NT2/D1 (cell line): ENCODE results near the gene MYLK.
A peak's percentile ranks its signal among the peaks of the same experiment; 100 is the strongest.

ENCODE experiments used
- DNase-seq: peaks from one replicate; pipeline ENCODE4 v3.0.0-alpha.2; 2011; ENCODE audit warnings: low read depth, low spot score
- H3K27me3 ChIP-seq: 2 replicates; pipeline ENCODE4 v1.6.0; 2011; ENCODE audit warnings: mild to moderate bottlenecking; ENCODE audit not compliant: insufficient read length, insufficient read depth
- H3K36me3 ChIP-seq: 2 replicates; pipeline ENCODE4 v1.6.1; 2011; ENCODE audit warnings: mild to moderate bottlenecking, low read length, mixed read lengths; ENCODE audit not compliant: insufficient read depth, insufficient read length
- H3K4me1 ChIP-seq: 2 replicates; pipeline ENCODE4 v1.5.1; 2011; ENCODE audit not compliant: insufficient read depth, insufficient read length
- H3K4me3 ChIP-seq: 2 replicates; pipeline ENCODE4 v1.5.1; 2011; ENCODE audit warnings: low read depth; ENCODE audit not compliant: insufficient read length
- H3K9ac ChIP-seq: 2 replicates; pipeline ENCODE4 v1.6.0; 2011; ENCODE audit warnings: low read depth; ENCODE audit not compliant: insufficient read length
- H3K9me3 ChIP-seq: 2 replicates; pipeline ENCODE4 v1.5.1; 2011; ENCODE audit warnings: mild to moderate bottlenecking, low read length; ENCODE audit not compliant: insufficient read depth
- SUZ12 ChIP-seq: IDR thresholded peaks from 2 replicates; pipeline ENCODE4 v1.6.1; 2011; ENCODE audit not compliant: insufficient read length, insufficient read depth; ENCODE audit errors: extremely low read depth
- YY1 ChIP-seq: IDR thresholded peaks from 2 replicates; pipeline ENCODE4 v1.6.1; 2011; ENCODE audit not compliant: insufficient read length, insufficient read depth
- ZNF274 ChIP-seq: IDR thresholded peaks from 2 replicates; pipeline ENCODE4 v1.6.1; 2011; ENCODE audit warnings: mild to moderate bottlenecking, low read depth, low read length

MYLK gene

DNA sequence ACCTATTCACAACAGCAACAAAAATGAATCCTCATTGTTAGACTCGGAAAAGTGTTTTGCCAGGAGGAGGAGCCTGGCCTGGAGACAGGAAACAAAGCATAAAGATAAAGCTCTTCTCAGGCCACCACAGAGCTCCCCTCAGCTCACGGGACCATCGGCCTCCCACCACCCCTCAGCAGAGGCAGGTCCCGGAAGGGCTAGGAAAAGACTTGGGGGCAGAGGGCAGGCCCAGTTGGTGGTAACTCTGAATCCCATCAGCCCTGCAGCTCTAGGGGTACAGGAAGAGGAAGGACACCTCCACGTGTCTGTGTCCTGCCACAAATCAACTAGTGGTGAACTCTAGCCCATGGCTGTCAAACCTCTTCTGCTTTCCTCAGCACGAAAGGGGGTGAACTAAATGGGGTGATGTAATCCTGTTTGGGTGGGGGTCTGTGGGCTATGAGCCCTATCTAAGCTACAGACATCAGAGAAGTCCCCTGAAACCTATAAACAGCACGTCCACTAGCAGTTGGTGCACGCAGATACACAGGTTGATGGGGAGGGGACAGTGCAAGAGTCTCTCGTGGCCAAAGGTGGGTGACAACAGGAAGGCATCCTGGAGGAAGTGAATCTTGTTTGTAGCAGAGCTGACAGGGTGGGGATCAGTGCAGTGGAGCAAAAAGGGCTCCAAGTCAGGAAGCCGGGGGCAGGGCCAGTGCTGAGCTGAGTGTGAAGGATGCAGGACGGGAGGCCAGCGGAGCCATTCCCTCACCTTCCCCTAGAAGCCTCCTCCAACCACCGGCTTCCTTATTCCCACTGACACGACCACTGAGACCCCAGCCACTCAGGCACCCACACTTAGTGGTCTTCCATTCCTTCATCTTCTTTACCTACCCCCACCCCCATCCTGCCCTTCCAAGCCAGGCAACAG, 188.1 kb downstream of the MYLK start:
- Histone ChIP-seq H3K9me3 (no peaks in the 10 kb centered on the region), H3K4me1 (peaks cover 21% of the 10 kb centered on the region), H3K4me3 (no peak overlapping the region), H3K27me3 (no peaks in the 10 kb centered on the region), H3K9ac (no peak overlapping the region), H3K36me3 (peaks cover 8% of the 10 kb centered on the region)
- no peak for DNase-seq
- TF ChIP-seq SUZ12 = no peak
- no peak for TF ChIP-seq YY1
- TF ChIP-seq ZNF274 = no peak

DNA sequence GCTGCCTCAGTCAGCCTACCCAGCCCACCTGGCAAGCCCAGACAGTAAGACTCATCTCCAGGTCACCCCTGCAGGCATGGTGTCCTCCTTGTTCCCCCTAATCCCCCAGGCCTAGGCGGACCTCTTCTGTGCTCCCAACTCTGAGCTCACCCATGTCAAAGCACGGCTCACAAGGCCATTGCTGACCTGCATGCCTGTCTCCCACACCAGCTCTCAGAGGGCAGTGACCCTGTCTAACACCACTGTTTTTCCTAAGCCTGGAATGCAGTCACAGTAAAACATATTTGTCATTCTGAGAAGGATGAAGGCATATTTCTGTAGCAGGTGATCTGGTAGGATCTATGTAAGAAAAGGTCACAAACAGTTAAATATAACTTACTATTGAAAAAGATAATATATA, 189.0 kb downstream of the MYLK start:
- DNase-seq = no peak
- Histone ChIP-seq H3K4me3 (no peak overlapping the region), H3K36me3 (peaks cover 5% of the 10 kb centered on the region), H3K9me3 (no peaks in the 10 kb centered on the region), H3K27me3 (no peaks in the 10 kb centered on the region), H3K4me1 (peaks cover 21% of the 10 kb centered on the region), H3K9ac (no peak overlapping the region)
- no peak for TF ChIP-seq YY1

DNA sequence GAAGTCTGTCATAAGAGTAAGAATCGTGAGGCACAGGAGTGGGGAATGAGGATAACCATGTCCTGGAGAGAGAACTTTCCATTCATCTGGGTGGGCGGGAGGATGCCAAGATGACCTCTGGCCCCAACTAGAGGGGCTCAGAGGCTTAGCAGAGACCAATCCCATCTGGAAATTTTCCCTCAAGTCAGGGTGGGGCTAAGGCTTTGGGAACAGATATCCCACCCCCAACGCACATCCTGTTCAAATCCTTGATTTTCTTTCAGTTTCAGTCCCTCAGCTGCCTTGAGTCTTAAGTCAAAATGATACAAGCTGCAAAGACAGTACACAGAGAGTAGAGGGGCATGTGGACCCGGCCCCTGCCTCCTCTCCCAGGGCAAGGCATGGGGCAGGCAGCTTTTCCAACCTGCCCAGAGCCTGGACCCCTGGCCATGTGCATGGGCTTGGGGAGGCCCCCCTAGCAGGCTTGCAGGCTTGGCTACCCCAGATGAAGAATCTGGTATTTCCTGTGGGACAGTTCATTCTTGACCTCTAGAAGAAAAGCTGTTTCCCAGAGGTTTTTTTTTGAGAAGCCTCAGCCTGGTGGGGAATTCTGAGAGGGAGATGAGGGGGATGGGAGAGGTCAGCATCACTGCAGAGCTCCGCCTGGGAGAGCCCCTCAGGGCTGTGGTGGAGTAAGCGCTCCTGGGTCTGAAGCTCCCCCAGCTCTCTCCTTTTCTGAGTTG, 189.6 kb downstream of the MYLK start:
- no peaks in the 10 kb centered on the region for H3K36me3 ChIP-seq
- peaks cover 21% of the 10 kb centered on the region for H3K4me1 ChIP-seq
- H3K9ac ChIP-seq = peak overlapping the region; percentile 6

DNA sequence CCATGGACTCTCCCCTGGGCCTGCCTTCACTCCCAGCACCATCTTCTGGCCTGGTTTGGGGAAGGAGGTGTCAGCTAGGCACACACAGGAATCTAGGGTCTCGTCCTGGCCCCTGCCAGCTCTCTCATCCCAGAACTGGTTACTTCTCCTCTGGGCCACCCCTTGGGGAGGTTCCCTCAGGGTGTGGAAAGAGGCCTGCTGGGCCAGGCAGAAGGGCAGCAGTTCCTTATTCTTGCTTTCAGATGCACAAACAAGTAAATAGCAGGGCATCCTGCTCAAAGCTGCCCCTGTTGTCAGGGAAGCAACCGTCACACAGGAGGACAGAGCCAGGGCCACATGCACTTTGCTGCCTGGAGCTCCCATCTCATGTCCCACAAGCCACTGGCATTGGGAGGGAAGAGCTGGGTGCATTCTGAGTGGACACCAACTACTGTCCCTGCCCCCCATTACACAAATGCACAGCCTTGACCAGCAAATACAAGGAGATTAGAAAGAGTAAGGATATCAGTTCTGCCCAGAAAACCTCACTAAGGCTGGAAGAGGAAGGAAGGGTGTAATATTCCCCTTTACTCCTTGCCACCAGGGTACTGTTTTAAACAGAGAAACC, 190.4 kb downstream of the MYLK start:
- Histone ChIP-seq H3K27me3 (no peaks in the 10 kb centered on the region), H3K9me3 (no peaks in the 10 kb centered on the region), H3K36me3 (no peaks in the 10 kb centered on the region), H3K9ac (no peak overlapping the region), H3K4me3 (no peak overlapping the region), H3K4me1 (peaks cover 21% of the 10 kb centered on the region)
- TF ChIP-seq YY1 = no peak
- no peak for TF ChIP-seq ZNF274
- no peak for TF ChIP-seq SUZ12
- DNase-seq = no peak

More for the DNA sequence above, 189.6 kb downstream of the MYLK start:
- no peaks in the 10 kb centered on the region for H3K27me3 ChIP-seq
- H3K9me3 ChIP-seq = no peaks in the 10 kb centered on the region
- DNase-seq = no peak
- no peak overlapping the region for H3K4me3 ChIP-seq
- TF ChIP-seq ZNF274 (no peak), YY1 (no peak), SUZ12 (no peak)

DNA sequence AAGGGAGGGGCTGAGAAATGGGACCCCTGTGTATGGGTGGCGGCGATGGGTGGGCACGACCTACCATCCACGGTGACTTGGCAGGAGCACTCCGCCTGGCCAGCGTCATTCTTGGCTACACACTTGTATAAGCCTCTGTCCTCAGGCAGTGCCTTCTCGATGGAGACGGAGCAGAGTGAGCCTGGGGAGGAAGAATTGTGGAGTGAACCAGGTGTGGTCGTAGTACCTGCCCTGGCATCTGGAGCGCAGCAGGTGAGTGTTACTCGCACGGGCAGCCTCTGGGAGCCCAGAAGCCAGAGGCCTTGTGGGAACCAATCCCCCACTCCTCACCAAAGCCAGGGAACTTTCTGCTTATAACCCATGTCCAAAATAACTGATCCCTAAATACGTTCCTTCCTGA, 191.5 kb downstream of the MYLK start:
- TF ChIP-seq SUZ12 (no peak), ZNF274 (no peak)
- Histone ChIP-seq H3K9ac (no peak overlapping the region), H3K4me1 (peaks cover 21% of the 10 kb centered on the region), H3K36me3 (no peaks in the 10 kb centered on the region), H3K27me3 (no peaks in the 10 kb centered on the region), H3K4me3 (no peak overlapping the region), H3K9me3 (no peaks in the 10 kb centered on the region)
- DNase-seq = no peak

DNA sequence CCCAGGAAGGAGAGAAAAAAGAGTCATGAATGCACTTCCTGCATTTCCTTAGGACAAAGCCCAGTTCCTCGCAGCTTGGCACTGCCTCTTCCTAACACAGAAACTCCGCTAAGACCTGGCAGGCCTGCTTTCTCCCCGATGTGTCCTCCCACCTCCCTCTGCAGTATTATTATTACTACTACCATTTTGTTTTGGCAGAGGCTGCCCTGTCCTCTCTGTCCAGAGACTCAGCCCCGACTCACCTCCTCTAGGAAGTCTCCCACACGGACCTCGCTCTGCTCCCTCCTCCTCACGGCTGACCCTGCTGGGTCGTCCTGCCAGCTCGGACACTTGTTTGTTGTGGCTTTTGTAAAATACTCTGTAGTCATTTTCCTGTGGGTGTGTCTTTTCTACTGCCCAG, 192.1 kb downstream of the MYLK start:
- Histone ChIP-seq H3K9me3 (no peaks in the 10 kb centered on the region), H3K4me3 (no peak overlapping the region), H3K9ac (no peak overlapping the region), H3K4me1 (peaks cover 21% of the 10 kb centered on the region), H3K36me3 (no peaks in the 10 kb centered on the region), H3K27me3 (no peaks in the 10 kb centered on the region)
- no peak for DNase-seq
- no peak for TF ChIP-seq ZNF274
- no peak for TF ChIP-seq YY1
- no peak for TF ChIP-seq SUZ12

DNA sequence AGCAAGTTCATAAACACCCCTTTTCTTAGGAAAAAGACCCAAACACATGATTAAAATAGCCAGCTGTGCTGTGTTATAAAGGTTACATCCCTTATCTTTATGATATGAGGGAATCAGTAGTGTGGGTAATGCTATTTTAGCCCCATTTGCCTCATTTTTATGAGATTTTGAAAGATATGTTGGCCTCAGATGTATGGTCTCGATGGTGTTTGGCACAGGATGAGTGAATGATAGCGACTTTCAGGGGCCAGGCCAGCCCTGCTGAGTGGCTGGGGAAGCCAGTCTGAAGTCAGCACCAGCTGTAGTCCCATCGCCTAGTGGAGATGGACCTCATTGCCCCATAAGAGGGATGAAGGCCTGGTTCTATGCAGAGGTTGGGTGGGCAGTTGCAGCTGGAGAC, 194.3 kb downstream of the MYLK start:
- Histone ChIP-seq H3K9me3 (no peaks in the 10 kb centered on the region), H3K36me3 (no peaks in the 10 kb centered on the region), H3K27me3 (no peaks in the 10 kb centered on the region), H3K4me1 (peaks cover 8% of the 10 kb centered on the region), H3K4me3 (no peak overlapping the region), H3K9ac (no peak overlapping the region)
- DNase-seq = no peak
- TF ChIP-seq ZNF274 = no peak
- TF ChIP-seq YY1 = no peak
- TF ChIP-seq SUZ12 = no peak
